ENCODE results near the gene CCDC38.

Gene CCDC38

GRCh38 chr12:95959107-95959506 lies 16.7 kb upstream of the CCDC38 start:
- peak; percentile 22 for DNase-seq

- DNase-seq: no peak
Measured at GRCh38 chr12:95956557-95957145, 14.2 kb upstream of the CCDC38 start.

GRCh38 chr12:95955549-95956159 lies 13.2 kb upstream of the CCDC38 start:
- DNase-seq: no peak

- DNase-seq: no peak
Measured at GRCh38 chr12:95953000-95953399, 10.6 kb upstream of the CCDC38 start.

DNA sequence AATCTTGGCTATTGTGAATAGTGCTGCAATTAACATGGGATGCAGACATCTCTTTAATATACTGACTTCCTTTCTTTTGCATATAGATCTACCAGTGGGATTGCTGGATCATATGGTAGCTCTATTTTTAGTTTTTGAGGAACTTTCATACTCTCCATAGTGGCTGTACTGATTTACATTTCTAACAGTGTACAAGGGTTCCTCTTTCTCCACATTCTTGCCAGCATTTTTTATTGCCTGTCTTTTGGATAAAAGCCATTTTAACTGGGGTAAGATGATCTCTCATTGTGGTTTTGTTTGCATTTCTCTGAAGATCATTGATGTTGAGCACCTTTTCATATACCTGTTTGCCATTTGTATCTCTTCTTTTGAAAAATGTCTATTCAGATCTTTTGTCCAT lies 9.1 kb upstream of the CCDC38 start:
- DNase-seq: no peak

DNA sequence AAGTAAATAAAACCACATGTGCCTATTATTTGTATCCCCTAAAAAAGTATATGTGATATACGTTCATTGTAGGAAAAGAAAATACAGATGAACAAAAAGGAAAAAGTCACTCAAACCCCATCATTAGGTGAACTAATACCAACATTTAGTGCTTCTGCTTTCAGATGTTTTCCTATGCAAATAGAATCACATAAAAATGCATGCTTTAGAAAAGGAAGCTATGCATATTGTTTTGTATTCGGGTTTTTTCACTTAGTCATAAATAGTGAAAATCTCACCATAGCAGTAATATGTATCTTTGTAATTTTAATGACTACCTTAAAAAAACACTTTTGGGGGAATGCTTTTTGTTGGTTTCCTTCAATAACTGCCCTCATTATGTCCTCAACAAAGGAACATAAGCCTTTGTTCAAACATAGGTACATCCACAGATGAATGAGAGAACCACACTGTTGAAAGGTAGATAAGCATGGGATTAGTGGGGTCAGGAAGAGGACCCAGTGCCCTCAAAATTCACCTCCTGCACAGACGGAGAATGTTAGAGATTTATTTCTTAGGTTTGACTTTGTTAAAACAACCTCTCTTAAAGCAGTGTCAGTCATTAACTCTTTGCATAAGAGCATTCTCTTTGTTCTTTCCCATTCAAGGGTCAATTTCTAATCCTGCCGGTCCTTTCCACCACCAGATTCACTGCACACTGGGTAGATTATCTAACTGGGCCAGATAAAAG lies 7.2 kb upstream of the CCDC38 start:
- no peak for DNase-seq

DNA sequence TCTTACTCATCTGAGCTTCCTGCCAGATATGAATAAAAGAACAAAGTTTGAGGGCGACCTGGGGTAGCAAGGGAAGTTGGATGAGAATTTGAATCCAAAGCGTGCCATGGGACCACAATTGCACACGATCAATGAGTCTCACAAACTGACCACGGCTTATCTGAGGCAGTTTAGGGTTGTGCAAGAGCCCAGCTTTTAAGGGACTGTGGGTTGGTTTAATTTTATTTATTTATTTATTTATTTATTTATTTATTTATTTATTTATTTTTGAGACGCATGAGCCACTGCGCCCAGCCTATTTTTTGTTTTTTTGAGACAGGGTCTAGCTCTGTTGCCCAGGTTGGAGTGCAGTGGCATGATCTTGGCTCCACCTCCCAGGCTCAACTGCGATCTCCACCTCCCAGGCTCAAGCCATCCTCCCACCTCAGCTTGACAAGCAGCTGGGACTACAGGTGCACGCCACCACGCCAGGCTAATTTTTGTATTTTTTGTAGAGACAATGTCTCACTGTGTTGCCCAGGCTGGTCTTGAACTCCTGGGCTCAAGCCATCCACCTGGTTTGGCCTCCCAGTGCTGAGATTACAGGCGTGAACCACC lies 1.8 kb upstream of the CCDC38 start:
- no peak for DNase-seq

DNA sequence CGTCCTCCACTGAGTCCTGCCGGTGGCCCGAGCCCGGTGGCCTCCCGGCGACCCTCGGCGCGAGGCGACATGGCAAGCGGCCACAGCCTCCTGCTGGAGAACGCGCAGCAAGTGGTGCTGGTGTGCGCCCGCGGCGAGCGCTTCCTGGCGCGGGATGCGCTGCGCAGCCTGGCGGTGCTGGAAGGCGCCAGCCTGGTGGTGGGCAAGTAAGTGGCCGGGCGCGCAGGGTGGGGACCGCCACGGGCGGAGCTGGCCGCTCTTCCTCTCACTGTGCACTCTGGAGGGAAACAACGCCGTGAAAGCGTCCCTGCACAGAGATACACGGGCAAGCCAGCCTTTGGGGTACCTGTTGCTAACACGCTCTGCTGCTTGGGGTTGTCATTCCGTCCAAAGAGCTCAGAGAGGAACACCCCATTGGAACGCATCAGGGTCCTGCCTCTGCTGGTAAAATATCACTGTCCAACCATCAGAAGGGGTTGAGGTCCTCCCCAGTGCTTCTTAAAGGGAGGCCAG lies 972 bp upstream of the CCDC38 start, which contains the start of gene AMDHD1:
AMDHD1 (plus strand) TSS at position 2 of the 513 bp plus-strand sequence; CDS start at position 70, 68 bp downstream.
- DNase-seq: peak; percentile 14

DNA sequence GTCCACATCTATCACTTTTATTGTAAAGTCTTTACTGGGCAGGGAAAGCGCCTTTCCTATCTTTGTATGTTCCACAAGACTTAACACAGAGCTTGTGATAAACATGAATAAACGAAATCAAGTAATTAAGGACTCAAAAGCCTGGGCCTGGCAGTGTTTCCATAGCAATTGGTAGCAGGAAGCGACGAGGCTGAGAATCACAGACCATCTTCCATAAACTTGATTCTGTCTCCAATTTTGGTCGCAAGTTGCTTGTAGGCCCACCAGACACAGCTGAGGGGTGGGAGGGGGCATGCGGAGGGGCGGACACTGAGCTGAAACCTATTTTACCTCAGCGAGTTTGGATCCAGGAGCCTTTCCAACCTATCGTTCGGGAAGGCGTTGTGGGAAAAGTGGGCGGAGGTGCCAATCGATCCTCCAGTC lies 302 bp downstream of the CCDC38 start:
- no peak for DNase-seq

- DNase-seq: no peak
Measured at GRCh38 chr12:95940514-95940913, 1.9 kb downstream of the CCDC38 start.

DNA sequence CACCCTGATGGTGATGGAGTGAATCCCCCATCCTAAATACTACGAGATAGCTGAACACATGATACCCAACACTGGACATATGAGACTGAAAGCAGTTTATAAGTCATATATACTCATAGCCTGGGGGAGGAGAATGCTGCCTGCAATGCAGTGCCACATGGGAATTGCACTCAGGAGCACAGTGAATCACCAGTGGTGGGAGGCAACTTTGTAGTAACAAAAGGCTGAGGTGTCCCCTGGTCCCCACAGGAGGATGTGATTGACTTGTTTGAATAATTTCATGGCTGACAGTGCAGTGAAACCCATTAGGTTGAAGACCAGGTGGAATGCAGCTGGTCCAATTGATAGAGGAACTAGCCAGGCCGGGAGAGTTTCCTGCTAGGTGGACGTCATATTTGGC lies 20.2 kb downstream of the CCDC38 start:
- DNase-seq: peak; percentile 64

DNA sequence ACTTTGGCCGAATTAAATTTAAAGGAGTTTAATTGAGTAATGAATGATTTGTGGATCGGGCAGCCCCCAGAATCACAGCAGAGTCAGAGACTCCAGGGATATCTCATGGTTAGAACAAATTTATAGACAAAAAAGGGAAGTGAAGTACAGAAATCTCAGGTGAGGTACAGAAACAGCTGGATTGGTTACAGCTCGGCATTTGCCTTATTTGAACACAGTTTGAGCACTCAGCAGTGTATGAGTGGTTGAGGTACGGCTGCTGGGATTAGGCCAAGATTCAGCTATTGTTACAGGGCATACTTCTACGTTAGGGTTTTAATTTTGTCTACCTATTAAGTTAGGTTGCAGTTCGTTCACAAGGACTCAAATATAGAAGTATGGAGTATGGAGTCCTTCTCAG lies 23.3 kb downstream of the CCDC38 start:
- no peak for DNase-seq

- peak; percentile 49 for DNase-seq
Measured at GRCh38 chr12:95918194-95918993, 24.0 kb downstream of the CCDC38 start.

GRCh38 chr12:95909871-95910270 lies 32.5 kb downstream of the CCDC38 start:
- no peak for DNase-seq

GRCh38 chr12:95908573-95908972 lies 33.8 kb downstream of the CCDC38 start:
- DNase-seq: peak; percentile 76

- no peak for DNase-seq
Measured at GRCh38 chr12:95898081-95898480, 44.3 kb downstream of the CCDC38 start.

DNA sequence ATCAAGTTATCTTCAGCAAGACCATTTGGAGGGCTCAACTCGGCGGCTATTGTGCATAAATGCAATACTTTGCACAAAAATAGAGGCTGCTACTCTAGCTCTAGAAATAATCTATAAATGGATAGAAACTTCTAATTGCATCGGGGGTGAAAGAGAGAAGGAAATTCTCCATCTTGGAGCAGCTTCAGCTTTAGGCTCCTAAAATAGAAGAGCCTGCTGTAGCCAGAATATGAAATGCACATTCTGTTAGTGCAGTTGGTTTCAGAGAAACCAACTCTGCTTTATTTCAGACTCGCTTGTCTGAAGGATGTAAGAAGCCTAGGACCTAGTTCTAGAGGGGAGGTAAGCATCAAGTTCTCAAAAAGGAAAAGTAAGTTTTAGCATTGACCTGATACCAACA lies 45.6 kb downstream of the CCDC38 start:
- DNase-seq: no peak

- DNase-seq: no peak
Measured at GRCh38 chr12:95890958-95891357, 51.5 kb downstream of the CCDC38 start.

DNA sequence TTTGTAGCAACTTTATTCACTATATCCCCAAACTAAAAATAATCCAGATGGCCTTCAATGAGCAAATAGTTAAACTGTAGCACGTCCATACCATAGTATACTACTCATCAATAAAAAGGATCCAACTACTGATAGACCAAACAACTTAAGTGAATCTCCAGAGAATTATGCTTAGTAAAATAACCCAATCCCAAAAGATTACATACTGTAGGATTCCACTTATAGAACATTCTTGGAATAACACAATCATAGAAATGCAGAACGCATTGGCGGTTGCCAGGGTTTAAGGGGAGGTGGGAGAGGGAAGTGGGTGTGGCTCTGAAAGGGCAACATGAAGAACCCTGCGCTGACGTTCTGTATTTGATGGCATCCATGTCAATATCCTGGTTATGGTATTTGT lies 55.1 kb downstream of the CCDC38 start:
- peak; percentile 17 for DNase-seq

DNA sequence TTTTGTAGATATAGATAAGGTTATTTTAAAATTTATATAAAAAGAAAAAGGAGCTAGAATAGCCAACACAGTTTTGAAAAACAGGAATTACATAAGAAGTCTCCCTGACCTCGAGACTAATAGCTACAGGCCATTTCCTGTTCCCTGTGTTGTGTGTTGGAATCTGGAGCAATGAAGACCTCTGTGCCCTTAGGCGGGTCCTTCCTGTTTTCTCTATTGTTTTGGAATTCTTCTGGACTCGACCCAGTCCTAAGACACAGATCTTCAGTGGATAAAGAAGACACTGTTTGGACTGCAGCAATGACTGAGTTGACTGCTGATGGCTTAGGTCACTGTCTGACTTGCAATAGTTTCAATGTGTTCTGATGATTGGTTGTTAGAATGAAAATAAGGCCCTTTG lies 57.4 kb downstream of the CCDC38 start:
- DNase-seq: no peak

DNA sequence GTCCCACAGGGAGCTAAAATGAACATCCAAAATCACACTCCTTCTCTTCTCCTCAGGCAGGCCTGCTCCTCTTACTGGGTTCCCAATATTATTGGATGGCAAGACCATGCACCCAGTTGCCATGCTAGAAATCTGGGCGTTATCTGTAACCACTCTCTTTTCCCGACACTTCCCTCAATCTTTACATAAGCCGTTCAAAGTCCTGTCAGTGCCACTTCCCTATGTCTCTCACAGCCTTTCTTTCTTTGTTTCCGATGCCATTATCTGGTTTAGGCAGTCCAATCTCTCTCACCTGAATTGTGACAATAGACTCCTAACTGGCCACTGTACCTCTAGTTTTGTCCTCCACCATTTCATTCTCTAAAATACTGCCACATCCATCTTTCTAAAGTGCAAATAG lies 59.5 kb downstream of the CCDC38 start:
- no peak for DNase-seq

DNA sequence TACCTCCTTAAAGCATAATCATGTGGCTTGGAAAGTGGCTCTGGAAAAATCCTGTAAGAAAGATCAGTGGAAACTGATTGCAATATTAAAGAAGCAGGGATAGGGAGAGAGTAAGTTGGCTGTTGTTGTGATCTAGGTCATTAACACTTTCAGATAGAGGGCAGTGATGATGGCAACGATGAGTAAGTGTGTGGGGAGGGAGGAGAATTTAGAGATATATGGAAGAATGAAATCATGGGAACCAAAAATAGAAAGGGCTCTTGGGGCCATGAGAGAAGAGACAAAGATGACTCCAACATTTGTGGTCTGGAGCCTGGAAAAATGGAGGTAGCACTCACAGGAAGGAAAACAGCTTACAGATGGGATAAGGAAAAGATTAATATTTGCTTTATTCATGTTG lies 60.3 kb downstream of the CCDC38 start:
- peak; percentile 60 for DNase-seq
